ENCODE data around the gene STX18.
"Not testable (repeated sequence)": the region's sequence is repeated elsewhere in the genome, so short reads cannot be mapped to it uniquely, and the experiment has no call there.

The STX18 gene

GRCh38 chr4:4474476-4474875 is 67.4 kb downstream of the STX18 start:
- no peak for DNase-seq

GRCh38 chr4:4472344-4472958 is 69.4 kb downstream of the STX18 start:
- no peak for DNase-seq

- DNase-seq, result no peak
These were observed 70.7 kb downstream of the STX18 start for GRCh38 chr4:4471195-4471594.

- DNase-seq, result no peak
These were observed 71.6 kb downstream of the STX18 start for GRCh38 chr4:4470208-4470607.

GRCh38 chr4:4465238-4465637 is 76.6 kb downstream of the STX18 start:
- DNase-seq, result not testable (repeated sequence)

GRCh38 chr4:4462970-4463369 is 78.9 kb downstream of the STX18 start:
- no peak for DNase-seq

- no peak for DNase-seq
These were observed 80.0 kb downstream of the STX18 start for GRCh38 chr4:4461850-4462249.

- no peak for DNase-seq
These were observed 80.7 kb downstream of the STX18 start for GRCh38 chr4:4461178-4461577.

GRCh38 chr4:4460759-4461158 is 81.1 kb downstream of the STX18 start:
- DNase-seq, result no peak

GRCh38 chr4:4459181-4459580 is 82.7 kb downstream of the STX18 start:
- no peak for DNase-seq

- no peak for DNase-seq
These were observed 83.9 kb downstream of the STX18 start for GRCh38 chr4:4457803-4458553.

GRCh38 chr4:4456816-4457578 is 84.9 kb downstream of the STX18 start:
- DNase-seq, result no peak

GRCh38 chr4:4456351-4456750 is 85.5 kb downstream of the STX18 start:
- DNase-seq, result no peak

GRCh38 chr4:4455210-4455865 is 86.5 kb downstream of the STX18 start:
- DNase-seq, result no peak

- no peak for DNase-seq
These were observed 95.4 kb downstream of the STX18 start for GRCh38 chr4:4446434-4446833.

GRCh38 chr4:4443821-4444220 is 98.0 kb downstream of the STX18 start:
- DNase-seq, result no peak

- no peak for DNase-seq
These were observed 101.4 kb downstream of the STX18 start for GRCh38 chr4:4440333-4441061.

GRCh38 chr4:4439782-4440181 is 102.1 kb downstream of the STX18 start:
- DNase-seq, result no peak

GRCh38 chr4:4438891-4439290 is 103.0 kb downstream of the STX18 start:
- DNase-seq, result no peak

GRCh38 chr4:4437798-4438470 is 103.9 kb downstream of the STX18 start:
- DNase-seq, result no peak

GRCh38 chr4:4436244-4436823 is 105.5 kb downstream of the STX18 start:
- DNase-seq, result no peak

- DNase-seq, result no peak
These were observed 107.9 kb downstream of the STX18 start for GRCh38 chr4:4433941-4434340.

All from hematopoietic multipotent progenitor cell treated with erythropoietin and hydrocortisone succinate and interleukin-3 and kit ligand, for 6 days (in vitro differentiated cells).